ENCODE measurements around the gene CDH23. TPM values are rescaled to one million over a fixed set of nuclear protein-coding genes. Genes with fewer than 3 reads are reported as not detected.

Gene CDH23
- total RNA-seq, 1 donor from 2014 or later: 4.5 TPM

GRCh38 chr10:71429929-71430328 is 33.2 kb downstream of the CDH23 start:
- H3K9me3 ChIP-seq (replicated peaks): no peaks in the 10 kb centered on the region
- no peak overlapping the region for H3K27ac ChIP-seq (replicated peaks)
- intact Hi-C loops (cut with micrococcal nuclease): no loop called here
- TF ChIP-seq CTCF (IDR thresholded peaks at IDR 0.05; ENCODE audit: borderline replicate concordance): no peak
- no peaks in the 10 kb centered on the region for H3K36me3 ChIP-seq
- DNase-seq: no peak
- H3K27me3 ChIP-seq (ENCODE audit: low read depth): no peaks in the 10 kb centered on the region
- H3K4me3 ChIP-seq: no peak overlapping the region
- peaks cover 24% of the 10 kb centered on the region for H3K4me1 ChIP-seq

- Histone ChIP-seq H3K36me3 (no peaks in the 10 kb centered on the region), H3K27ac (replicated peaks) (no peak overlapping the region), H3K27me3 (ENCODE audit: low read depth) (no peaks in the 10 kb centered on the region), H3K4me3 (no peak overlapping the region), H3K9me3 (replicated peaks) (no peaks in the 10 kb centered on the region), H3K4me1 (peaks cover 29% of the 10 kb centered on the region)
- TF ChIP-seq CTCF (IDR thresholded peaks at IDR 0.05; ENCODE audit: borderline replicate concordance): no peak
- no peak for DNase-seq
- intact Hi-C loops (cut with micrococcal nuclease): no loop called here
These were observed 34.8 kb downstream of the CDH23 start for GRCh38 chr10:71431239-71432100.

DNA sequence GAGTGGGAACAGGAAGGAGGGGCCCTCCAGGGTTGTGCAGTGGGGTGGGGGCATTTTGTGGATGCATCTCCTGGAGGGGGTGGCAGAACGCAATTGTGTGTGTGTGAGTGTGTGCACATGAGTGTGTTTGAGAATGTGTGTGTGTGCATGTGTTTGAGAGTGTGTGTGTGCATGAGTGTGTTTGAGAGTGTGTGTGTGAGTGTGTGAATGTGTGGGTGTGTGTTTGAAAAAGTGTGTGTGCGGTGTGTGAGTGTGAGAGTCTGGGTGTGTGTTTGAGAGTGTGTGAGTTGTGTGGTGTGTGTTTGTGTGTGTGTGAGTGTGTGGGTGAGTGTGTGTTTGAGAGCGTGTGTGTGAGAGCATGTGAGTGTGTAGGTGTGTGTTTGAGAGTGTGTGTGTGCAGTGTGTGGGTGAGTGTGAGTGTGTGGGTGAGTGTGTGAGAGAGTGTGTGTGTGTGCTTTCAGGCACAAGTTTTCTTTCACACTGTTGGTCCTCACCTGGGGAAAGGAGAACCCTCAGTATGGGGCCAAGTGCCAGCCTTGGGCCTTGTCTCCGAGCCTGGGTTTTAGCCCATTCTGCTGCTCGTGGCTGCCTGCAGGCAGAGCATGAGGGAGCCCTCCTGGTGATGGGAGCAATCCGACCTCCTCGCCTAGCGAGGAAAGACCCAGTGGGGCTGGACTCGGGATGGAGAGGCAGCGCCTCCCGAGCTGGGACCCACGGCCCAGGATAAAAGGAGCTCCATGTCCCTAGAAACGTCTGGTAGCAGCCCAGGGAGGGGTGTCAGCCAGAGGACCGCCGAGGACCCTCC is 35.6 kb downstream of the CDH23 start:
- H3K9me3 ChIP-seq (replicated peaks): no peaks in the 10 kb centered on the region
- H3K27ac ChIP-seq (replicated peaks): no peak overlapping the region
- H3K36me3 ChIP-seq: no peaks in the 10 kb centered on the region
- no peaks in the 10 kb centered on the region for H3K27me3 ChIP-seq (ENCODE audit: low read depth)
- H3K4me3 ChIP-seq: no peak overlapping the region
- DNase-seq: no peak
- intact Hi-C loops (cut with micrococcal nuclease): no loop called here
- peaks cover 38% of the 10 kb centered on the region for H3K4me1 ChIP-seq
- no peak for TF ChIP-seq CTCF (IDR thresholded peaks at IDR 0.05; ENCODE audit: borderline replicate concordance)

DNA sequence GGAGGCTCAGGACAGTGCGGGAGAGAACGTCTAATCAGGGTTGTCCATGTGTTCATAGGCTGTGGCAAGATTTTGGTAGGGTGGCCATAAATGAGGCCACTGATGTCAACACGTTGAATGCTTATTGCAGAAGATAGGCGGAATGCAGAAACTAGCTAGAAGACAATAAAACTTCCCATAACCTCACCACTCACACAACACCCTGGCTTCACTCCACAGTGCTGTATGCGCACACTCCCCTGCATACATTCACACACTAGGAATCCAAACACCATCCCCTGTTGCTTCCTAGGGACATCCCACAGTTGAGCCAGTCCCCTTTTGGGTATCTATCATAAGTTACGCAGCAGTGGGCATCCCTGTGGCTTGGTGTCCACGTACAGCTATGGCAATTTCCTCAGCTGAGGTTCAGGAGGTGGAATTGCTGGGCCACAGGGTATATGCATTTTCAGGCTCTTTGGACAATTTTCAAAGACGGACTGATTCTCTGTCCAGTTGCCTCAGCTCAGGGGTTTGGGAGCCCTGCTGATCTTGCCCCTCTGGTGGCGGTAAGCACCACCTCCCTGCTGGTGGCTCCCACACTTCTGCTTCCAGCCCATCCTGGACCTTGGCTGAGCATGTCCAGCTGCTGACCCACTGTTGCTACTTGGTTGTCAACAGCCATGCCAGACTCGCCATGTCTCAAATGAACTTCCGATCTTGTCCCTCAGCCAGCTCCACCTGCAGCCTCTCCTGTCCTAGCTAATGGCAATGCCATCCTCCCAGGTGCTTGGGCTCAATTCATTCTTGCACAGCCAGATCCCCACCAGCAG is 36.4 kb downstream of the CDH23 start:
- no peaks in the 10 kb centered on the region for H3K9me3 ChIP-seq (replicated peaks)
- TF ChIP-seq CTCF (IDR thresholded peaks at IDR 0.05; ENCODE audit: borderline replicate concordance): no peak
- H3K4me1 ChIP-seq: peaks cover 43% of the 10 kb centered on the region
- no peaks in the 10 kb centered on the region for H3K36me3 ChIP-seq
- intact Hi-C loops (cut with micrococcal nuclease): no loop called here
- H3K27ac ChIP-seq (replicated peaks): no peak overlapping the region
- no peak overlapping the region for H3K4me3 ChIP-seq
- H3K27me3 ChIP-seq (ENCODE audit: low read depth): no peaks in the 10 kb centered on the region
- DNase-seq: no peak
